Measurements from ENCODE around the gene ZFPM1. TPM values are rescaled to one million over a fixed set of nuclear protein-coding genes. Genes with fewer than 3 reads are reported as not detected.

The ZFPM1 gene
- total RNA-seq, 2 donors from 2014 or later: 18.1 to 21.5 TPM

GRCh38 chr16:88538366-88539060, 85.4 kb downstream of the ZFPM1 start:
- Mint-ChIP-seq H3K27ac (peak overlapping the region; percentile 17), H3K9me3 (peaks cover 20% of the 10 kb centered on the region), H3K27me3 (ENCODE audit: insufficient read depth) (peaks cover 15% of the 10 kb centered on the region), H3K4me3 (no peak overlapping the region), H3K4me1 (peaks cover 2% of the 10 kb centered on the region), H3K36me3 (ENCODE audit: low read depth) (peaks cover 7% of the 10 kb centered on the region)
- peaks cover 10% of the 10 kb centered on the region for H3K9me3 ChIP-seq (ENCODE audit: control insufficient read depth, low read length)
- WGBS, 2 experiments (ENCODE audit: insufficient coverage in 1 of 2, insufficient read length in 1 of 2): 78 to 88% methylated on average over 9 to 23 of the region's 23 CpGs
- H3K9ac ChIP-seq (ENCODE audit: extremely low read depth, low read length, poor library complexity, severe bottlenecking): no peak overlapping the region
- TF ChIP-seq CTCF (conservative IDR thresholded peaks at IDR 0.05): no peak
- H3K4me1 ChIP-seq (ENCODE audit: control insufficient read depth, insufficient read depth, low read length): peaks cover 6% of the 10 kb centered on the region
- no peak overlapping the region for H3K4me3 ChIP-seq (ENCODE audit: low read length)
- no peaks in the 10 kb centered on the region for H3K36me3 ChIP-seq (ENCODE audit: control insufficient read depth, insufficient read depth, low read length)
- DNase-seq: no peak
- H3K27ac ChIP-seq (ENCODE audit: low read depth, low read length): no peak overlapping the region
- H3K27me3 ChIP-seq (ENCODE audit: control insufficient read depth, insufficient read depth, low read length, poor library complexity, severe bottlenecking): no peaks in the 10 kb centered on the region

GRCh38 chr16:88539261-88539651, 86.2 kb downstream of the ZFPM1 start:
- no peak overlapping the region for H3K27ac ChIP-seq (ENCODE audit: low read depth, low read length)
- DNase-seq: no peak
- H3K9me3 ChIP-seq (ENCODE audit: control insufficient read depth, low read length): peaks cover 18% of the 10 kb centered on the region
- peaks cover 27% of the 10 kb centered on the region for H3K9me3 Mint-ChIP-seq
- no peaks in the 10 kb centered on the region for H3K36me3 ChIP-seq (ENCODE audit: control insufficient read depth, insufficient read depth, low read length)
- H3K36me3 Mint-ChIP-seq (ENCODE audit: low read depth): peaks cover 7% of the 10 kb centered on the region
- H3K27me3 Mint-ChIP-seq (ENCODE audit: insufficient read depth): peaks cover 15% of the 10 kb centered on the region
- no peak overlapping the region for H3K27ac Mint-ChIP-seq
- no peak overlapping the region for H3K9ac ChIP-seq (ENCODE audit: extremely low read depth, low read length, poor library complexity, severe bottlenecking)
- H3K27me3 ChIP-seq (ENCODE audit: control insufficient read depth, insufficient read depth, low read length, poor library complexity, severe bottlenecking): no peaks in the 10 kb centered on the region
- H3K4me3 Mint-ChIP-seq: no peak overlapping the region
- TF ChIP-seq CTCF (conservative IDR thresholded peaks at IDR 0.05): no peak
- H3K4me3 ChIP-seq (ENCODE audit: low read length): no peak overlapping the region
- peaks cover 2% of the 10 kb centered on the region for H3K4me1 Mint-ChIP-seq
- peaks cover 6% of the 10 kb centered on the region for H3K4me1 ChIP-seq (ENCODE audit: control insufficient read depth, insufficient read depth, low read length)
- 83 to 90% methylated on average over 6 to 12 of the region's 12 CpGs for WGBS, 2 experiments (ENCODE audit: insufficient coverage in 1 of 2, insufficient read length in 1 of 2)

- H3K27ac Mint-ChIP-seq: no peak overlapping the region
- no peak overlapping the region for H3K4me3 ChIP-seq (ENCODE audit: low read length)
- H3K36me3 ChIP-seq (ENCODE audit: control insufficient read depth, insufficient read depth, low read length): no peaks in the 10 kb centered on the region
- no peaks in the 10 kb centered on the region for H3K27me3 ChIP-seq (ENCODE audit: control insufficient read depth, insufficient read depth, low read length, poor library complexity, severe bottlenecking)
- TF ChIP-seq CTCF (conservative IDR thresholded peaks at IDR 0.05): peak; percentile 28
- 64 to 88% methylated on average over 8 to 24 of the region's 26 CpGs for WGBS, 2 experiments (ENCODE audit: insufficient coverage in 1 of 2, insufficient read length in 1 of 2)
- H3K27me3 Mint-ChIP-seq (ENCODE audit: insufficient read depth): peaks cover 15% of the 10 kb centered on the region
- H3K9me3 Mint-ChIP-seq: peaks cover 28% of the 10 kb centered on the region
- peaks cover 6% of the 10 kb centered on the region for H3K4me1 ChIP-seq (ENCODE audit: control insufficient read depth, insufficient read depth, low read length)
- H3K27ac ChIP-seq (ENCODE audit: low read depth, low read length): no peak overlapping the region
- H3K4me1 Mint-ChIP-seq: peaks cover 2% of the 10 kb centered on the region
- H3K9me3 ChIP-seq (ENCODE audit: control insufficient read depth, low read length): peaks cover 20% of the 10 kb centered on the region
- no peak overlapping the region for H3K4me3 Mint-ChIP-seq
- H3K36me3 Mint-ChIP-seq (ENCODE audit: low read depth): peaks cover 7% of the 10 kb centered on the region
- no peak overlapping the region for H3K9ac ChIP-seq (ENCODE audit: extremely low read depth, low read length, poor library complexity, severe bottlenecking)
- DNase-seq: peak; percentile 60
These were observed 86.7 kb downstream of the ZFPM1 start for GRCh38 chr16:88539652-88540345.
